SK-N-SH (cell line): ENCODE measurements around the gene RBM10. TPM values are rescaled to one million over a fixed set of nuclear protein-coding genes. Genes with fewer than 3 reads are reported as not detected.

Experiments
- CTCF ChIA-PET: fragments of 300-600, 350-600 bp; formaldehyde crosslinking; extraction: SDS; loops from one replicate; lab custom pipeline; 2021; lab: Yijun Ruan, JAX
- POLR2A ChIA-PET: fragments of 350-600 bp; sonication (Branson Sonifier 250); formaldehyde crosslinking; extraction: SDS; loops from one replicate; lab custom pipeline; 2020; ENCODE audit warnings: antibody characterized with exemption, inconsistent platforms; lab: Yijun Ruan, JAX
- DNase-seq: peaks from one replicate; pipeline ENCODE4 v3.0.0; 2012
- H2AFZ ChIP-seq: fragments of 200-600 bp; sonication (generic); 2 replicates; pipeline ENCODE4 v1.8.1; 2016; ENCODE audit warnings: antibody characterized with exemption, mild to moderate bottlenecking, low read depth
- H3F3A ChIP-seq: fragments of 200-600 bp; sonication (generic); replicated peaks from 2 replicates; pipeline ENCODE3; 2016; ENCODE audit warnings: antibody characterized with exemption, mild to moderate bottlenecking; ENCODE audit not compliant: insufficient read depth
- H3K27ac ChIP-seq, 2 experiments: fragments of 200-500 bp in 1 of 2; fragments of 200-600 bp in 1 of 2; sonication (Bioruptor generic) in 1 of 2; sonication (generic), shearing (Covaris generic) in 1 of 2; 2 replicates each; pipeline versions ENCODE4 v1.5.1 to v1.6.1; 2014 to 2016; ENCODE audit warnings: low read depth in 2 of 2, inconsistent platforms in 1 of 2, low read length in 1 of 2, mild to moderate bottlenecking in 1 of 2, mixed read lengths in 1 of 2
- H3K27me3 ChIP-seq: fragments of 200-600 bp; sonication (generic), shearing (Covaris generic); 2 replicates; pipeline ENCODE4 v1.6.1; 2016; ENCODE audit warnings: mixed run types; ENCODE audit not compliant: insufficient read depth
- H3K36me3 ChIP-seq, 2 experiments: fragments of 200-500 bp in 1 of 2; fragments of 200-600 bp in 1 of 2; sonication (Bioruptor generic) in 1 of 2; sonication (generic) in 1 of 2; replicated peaks in 1 of 2; 2 replicates each; pipeline versions ENCODE3 to v1.5.1; 2014 to 2016; ENCODE audit warnings: low read length in 1 of 2, mild to moderate bottlenecking in 1 of 2; ENCODE audit not compliant: insufficient read depth in 2 of 2, control insufficient read depth in 1 of 2
- H3K4me1 ChIP-seq, 2 experiments: fragments of 200-500 bp in 1 of 2; fragments of 200-600 bp in 1 of 2; sonication (Bioruptor generic) in 1 of 2; sonication (generic), shearing (Covaris generic) in 1 of 2; 2 replicates each; pipeline versions ENCODE4 v1.5.1 to v1.6.1; 2014 to 2016; ENCODE audit warnings: low read depth in 1 of 2, low read length in 1 of 2, mixed run types in 1 of 2; ENCODE audit not compliant: insufficient read depth in 2 of 2, control insufficient read depth in 1 of 2
- H3K4me2 ChIP-seq: fragments of 200-600 bp; sonication (generic), shearing (Covaris generic); 2 replicates; pipeline ENCODE4 v1.6.1; 2017; ENCODE audit warnings: mixed run types
- H3K4me3 ChIP-seq, 2 experiments: fragments of 200-500 bp in 1 of 2; fragments of 200-600 bp in 1 of 2; sonication (Bioruptor generic) in 1 of 2; sonication (generic), shearing (Covaris generic) in 1 of 2; 2 replicates each; pipeline versions ENCODE4 v1.5.1 to v1.8.1; 2014 to 2016; ENCODE audit warnings: low read depth in 2 of 2, inconsistent platforms in 1 of 2, low read length in 1 of 2, mild to moderate bottlenecking in 1 of 2, mixed read lengths in 1 of 2, moderate library complexity in 1 of 2
- H3K79me2 ChIP-seq: fragments of 200-600 bp; sonication (generic); 2 replicates; pipeline ENCODE4 v1.8.1; 2017; ENCODE audit warnings: mild to moderate bottlenecking; ENCODE audit not compliant: insufficient read depth
- H3K9ac ChIP-seq: fragments of 200-600 bp; sonication (generic); 2 replicates; pipeline ENCODE4 v1.6.1; 2017; ENCODE audit warnings: mixed run types
- H3K9me2 ChIP-seq: fragments of 200-600 bp; sonication (generic); 2 replicates; pipeline ENCODE4 v1.6.1; 2017; ENCODE audit warnings: mixed run types
- H3K9me3 ChIP-seq: fragments of 200-600 bp; sonication (generic); 2 replicates; pipeline ENCODE4 v1.6.1; 2017; ENCODE audit warnings: mixed run types, mild to moderate bottlenecking, moderate library complexity
- H4K20me1 ChIP-seq: fragments of 200-600 bp; sonication (generic); 2 replicates; pipeline ENCODE4 v1.6.1; 2017; ENCODE audit warnings: mild to moderate bottlenecking, mixed run types; ENCODE audit not compliant: insufficient read depth
- CHD2 ChIP-seq: fragments of 150-350 bp; IDR thresholded peaks from 2 replicates; pipeline ENCODE4 v1.6.1; 2018; ENCODE audit warnings: low read length; ENCODE audit not compliant: partially characterized antibody
- EZH2phosphoT487 ChIP-seq: fragments of 200-600 bp; sonication (generic); IDR thresholded peaks from 2 replicates; pipeline ENCODE4 v1.6.1; 2017; ENCODE audit warnings: low read depth, mixed run types, mild to moderate bottlenecking, antibody characterized with exemption, moderate library complexity, borderline replicate concordance
- FOSL2 ChIP-seq: IDR thresholded peaks from 2 replicates; pipeline ENCODE4 v1.4.0; 2012; ENCODE audit warnings: low read depth, mild to moderate bottlenecking, moderate library complexity, borderline replicate concordance
- FOXM1 ChIP-seq: IDR thresholded peaks from 2 replicates; pipeline ENCODE4 v1.4.0; 2012; ENCODE audit warnings: low read depth, mild to moderate bottlenecking
- GABPA ChIP-seq: IDR thresholded peaks from 2 replicates; pipeline ENCODE4 v1.4.0; 2012; ENCODE audit warnings: low read depth, mild to moderate bottlenecking
- MEF2A ChIP-seq: IDR thresholded peaks from 2 replicates; pipeline ENCODE4 v1.4.0; 2012; ENCODE audit warnings: low read depth, borderline replicate concordance
- NFIC ChIP-seq: IDR thresholded peaks from 2 replicates; pipeline ENCODE4 v1.4.0; 2012; ENCODE audit warnings: borderline replicate concordance
- POLR2AphosphoS5 ChIP-seq: IDR thresholded peaks from 2 replicates; pipeline ENCODE4 v1.6.1; 2012; ENCODE audit warnings: low read depth, low read length
- RCOR1 ChIP-seq: fragments of 150-350 bp; IDR thresholded peaks from 2 replicates; pipeline ENCODE4 v1.6.1; 2017; ENCODE audit warnings: antibody characterized with exemption, low read length
- RXRA ChIP-seq: IDR thresholded peaks from 2 replicates; pipeline ENCODE4 v1.4.0; 2012; ENCODE audit warnings: low read depth, mild to moderate bottlenecking, borderline replicate concordance
- SIN3A ChIP-seq: IDR thresholded peaks from 2 replicates; pipeline ENCODE4 v1.6.1; 2012; ENCODE audit warnings: low read depth, mild to moderate bottlenecking, low read length, moderate library complexity, borderline replicate concordance
- SMC3 ChIP-seq: IDR thresholded peaks from 2 replicates; pipeline ENCODE4 v1.6.1; 2012; ENCODE audit warnings: low read depth, low read length, improper control_type of control experiment
- TAF1 ChIP-seq: IDR thresholded peaks from 2 replicates; pipeline ENCODE4 v1.6.1; 2012; ENCODE audit warnings: low read depth, mild to moderate bottlenecking, low read length, moderate library complexity, borderline replicate concordance
- TCF12 ChIP-seq: IDR thresholded peaks from 2 replicates; pipeline ENCODE4 v1.4.0; 2012
- TEAD4 ChIP-seq: IDR thresholded peaks from 2 replicates; pipeline ENCODE4 v1.4.0; 2012; ENCODE audit warnings: mild to moderate bottlenecking, borderline replicate concordance; ENCODE audit not compliant: insufficient read depth
- YY1 ChIP-seq: IDR thresholded peaks from 2 replicates; pipeline ENCODE4 v1.4.0; 2012; ENCODE audit warnings: low read depth, mild to moderate bottlenecking
- WGBS: methylation state at CpG from one replicate; pipeline ENCODE4 v1.1.6; 2017; ENCODE audit warnings: low lambda C conversion rate; 5-methylcytosine and 5-hydroxymethylcytosine counted together
- polyA plus RNA-seq, 3 experiments: library from polyadenylated mRNA; depleted of rRNA; stranded (reverse); fragments of >200 nt; gene quantifications; 2 replicates each; pipeline ENCODE4 v1.2.3, GENCODE V29; 2012
- TF ChIP-seq, protein P1 (sequence below): fragments of 200-600 bp; sonication (generic); IDR thresholded peaks from 2 replicates; pipeline ENCODE4 v1.6.1; 2017; ENCODE audit warnings: antibody characterized with exemption, mild to moderate bottlenecking, moderate library complexity
- TF ChIP-seq, protein P2 (sequence below): IDR thresholded peaks from 2 replicates; pipeline ENCODE4 v1.4.0; 2012; ENCODE audit warnings: low read depth, borderline replicate concordance
- TF ChIP-seq, protein P3 (sequence below): IDR thresholded peaks from 2 replicates; pipeline ENCODE4 v1.4.0; 2012; ENCODE audit warnings: low read depth, borderline replicate concordance
- TF ChIP-seq, protein P4 (sequence below): fragments of 150-350 bp; IDR thresholded peaks from 2 replicates; pipeline ENCODE4 v1.6.1; 2017; ENCODE audit warnings: antibody characterized with exemption, low read length, low read depth, borderline replicate concordance
- TF ChIP-seq, protein P5 (sequence below): IDR thresholded peaks from 2 replicates; pipeline ENCODE4 v1.4.0; 2012; ENCODE audit warnings: low read depth

RBM10 gene
- polyA plus RNA-seq, 1 of the 3 experiments (the other 2 are of a cell fraction): 34.4 TPM

DNA sequence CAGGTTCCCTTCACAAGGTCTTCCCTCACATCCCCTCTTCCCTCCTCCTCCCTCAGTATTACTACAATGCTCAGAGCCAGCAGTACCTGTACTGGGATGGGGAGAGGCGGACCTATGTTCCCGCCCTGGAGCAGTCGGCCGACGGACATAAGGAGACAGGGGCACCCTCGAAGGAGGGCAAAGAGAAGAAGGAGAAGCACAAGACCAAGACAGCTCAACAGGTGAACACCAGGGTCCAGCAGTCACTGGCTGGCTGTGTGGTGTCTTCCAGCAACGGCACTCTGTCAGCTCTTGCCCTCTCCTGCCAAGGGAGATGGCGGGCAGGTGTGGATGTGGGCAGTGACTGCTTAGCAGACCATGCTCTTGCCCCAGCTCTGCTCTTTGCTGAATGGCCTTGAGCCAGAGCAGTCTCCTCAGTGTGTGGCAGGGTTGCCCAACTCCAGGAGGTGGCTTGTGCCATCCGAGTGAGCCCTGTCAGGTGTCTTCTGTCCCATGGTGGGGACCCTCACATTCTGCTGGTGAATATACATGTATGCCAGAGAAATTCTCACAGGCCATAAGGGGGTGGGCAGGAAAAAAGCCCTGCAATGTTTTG is 37.2 kb downstream of the RBM10 start:
- TF ChIP-seq, protein P1, sequence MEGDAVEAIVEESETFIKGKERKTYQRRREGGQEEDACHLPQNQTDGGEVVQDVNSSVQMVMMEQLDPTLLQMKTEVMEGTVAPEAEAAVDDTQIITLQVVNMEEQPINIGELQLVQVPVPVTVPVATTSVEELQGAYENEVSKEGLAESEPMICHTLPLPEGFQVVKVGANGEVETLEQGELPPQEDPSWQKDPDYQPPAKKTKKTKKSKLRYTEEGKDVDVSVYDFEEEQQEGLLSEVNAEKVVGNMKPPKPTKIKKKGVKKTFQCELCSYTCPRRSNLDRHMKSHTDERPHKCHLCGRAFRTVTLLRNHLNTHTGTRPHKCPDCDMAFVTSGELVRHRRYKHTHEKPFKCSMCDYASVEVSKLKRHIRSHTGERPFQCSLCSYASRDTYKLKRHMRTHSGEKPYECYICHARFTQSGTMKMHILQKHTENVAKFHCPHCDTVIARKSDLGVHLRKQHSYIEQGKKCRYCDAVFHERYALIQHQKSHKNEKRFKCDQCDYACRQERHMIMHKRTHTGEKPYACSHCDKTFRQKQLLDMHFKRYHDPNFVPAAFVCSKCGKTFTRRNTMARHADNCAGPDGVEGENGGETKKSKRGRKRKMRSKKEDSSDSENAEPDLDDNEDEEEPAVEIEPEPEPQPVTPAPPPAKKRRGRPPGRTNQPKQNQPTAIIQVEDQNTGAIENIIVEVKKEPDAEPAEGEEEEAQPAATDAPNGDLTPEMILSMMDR: no peak
- 65% methylated on average over 8 of the region's 9 CpGs for WGBS
- Histone ChIP-seq H4K20me1 (no peaks in the 10 kb centered on the region), H3K79me2 (no peaks in the 10 kb centered on the region), H3K4me3 (no peak overlapping the region), H3K9me2 (no peaks in the 10 kb centered on the region), H3F3A (no peaks in the 10 kb centered on the region), H3K4me2 (no peak overlapping the region), H3K36me3 (peaks cover 0 to 18% of the 10 kb centered on the region in 2 experiments), H3K9me3 (no peaks in the 10 kb centered on the region), H3K27ac (no peak overlapping the region), H3K4me1 (no peaks in the 10 kb centered on the region), H2AFZ (no peak overlapping the region), H3K27me3 (peaks cover 38% of the 10 kb centered on the region; the same call in 1 of the 2 replicates), H3K9ac (no peak overlapping the region)
- CTCF ChIA-PET: interaction anchor here (1.0 kb wide), 1 partner anchor 341 kb away, joined by 3 read pairs; no protein-coding TSS in a partner anchor
- DNase-seq: no peak
- POLR2A ChIA-PET: no interaction called here

DNA sequence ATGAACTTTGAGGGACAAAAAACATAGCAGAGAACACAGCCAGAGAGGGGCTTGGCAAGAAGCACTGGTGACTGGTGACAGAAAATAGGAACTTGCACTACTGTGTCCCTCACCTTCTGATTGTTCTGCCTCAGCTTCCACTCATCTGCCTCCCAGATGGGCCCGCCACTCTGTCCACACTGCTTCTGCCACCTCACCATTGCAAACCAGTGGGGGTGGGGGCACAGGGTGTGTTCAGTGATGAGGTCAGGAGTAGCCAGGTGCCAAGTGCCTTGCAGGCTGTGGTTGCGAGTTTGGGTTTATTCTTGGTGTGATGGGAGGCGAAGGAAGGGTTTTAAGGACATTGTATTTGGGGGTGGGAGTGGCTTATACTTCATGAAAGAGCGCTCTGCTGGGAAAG is 39.5 kb downstream of the RBM10 start:
- no peaks in the 10 kb centered on the region for H3K9me3 ChIP-seq
- no peaks in the 10 kb centered on the region for H3K9me2 ChIP-seq
- 75% methylated on average over 4 of the region's 4 CpGs for WGBS
- peaks cover 0 to 18% of the 10 kb centered on the region in 2 experiments for H3K36me3 ChIP-seq
- no peaks in the 10 kb centered on the region for H3K4me1 ChIP-seq
- no peak for TF ChIP-seq YY1
- no peak for TF ChIP-seq MEF2A
- no peak for TF ChIP-seq SIN3A
- TF ChIP-seq TCF12: no peak
- no peak for TF ChIP-seq CHD2
- TF ChIP-seq SMC3: no peak
- TF ChIP-seq FOXM1: no peak
- no peak for TF ChIP-seq RXRA
- TF ChIP-seq, protein P2, sequence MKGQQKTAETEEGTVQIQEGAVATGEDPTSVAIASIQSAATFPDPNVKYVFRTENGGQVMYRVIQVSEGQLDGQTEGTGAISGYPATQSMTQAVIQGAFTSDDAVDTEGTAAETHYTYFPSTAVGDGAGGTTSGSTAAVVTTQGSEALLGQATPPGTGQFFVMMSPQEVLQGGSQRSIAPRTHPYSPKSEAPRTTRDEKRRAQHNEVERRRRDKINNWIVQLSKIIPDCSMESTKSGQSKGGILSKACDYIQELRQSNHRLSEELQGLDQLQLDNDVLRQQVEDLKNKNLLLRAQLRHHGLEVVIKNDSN: no peak
- no peak for TF ChIP-seq TEAD4
- TF ChIP-seq FOSL2: no peak
- no peak for TF ChIP-seq TAF1
- TF ChIP-seq, protein P3, sequence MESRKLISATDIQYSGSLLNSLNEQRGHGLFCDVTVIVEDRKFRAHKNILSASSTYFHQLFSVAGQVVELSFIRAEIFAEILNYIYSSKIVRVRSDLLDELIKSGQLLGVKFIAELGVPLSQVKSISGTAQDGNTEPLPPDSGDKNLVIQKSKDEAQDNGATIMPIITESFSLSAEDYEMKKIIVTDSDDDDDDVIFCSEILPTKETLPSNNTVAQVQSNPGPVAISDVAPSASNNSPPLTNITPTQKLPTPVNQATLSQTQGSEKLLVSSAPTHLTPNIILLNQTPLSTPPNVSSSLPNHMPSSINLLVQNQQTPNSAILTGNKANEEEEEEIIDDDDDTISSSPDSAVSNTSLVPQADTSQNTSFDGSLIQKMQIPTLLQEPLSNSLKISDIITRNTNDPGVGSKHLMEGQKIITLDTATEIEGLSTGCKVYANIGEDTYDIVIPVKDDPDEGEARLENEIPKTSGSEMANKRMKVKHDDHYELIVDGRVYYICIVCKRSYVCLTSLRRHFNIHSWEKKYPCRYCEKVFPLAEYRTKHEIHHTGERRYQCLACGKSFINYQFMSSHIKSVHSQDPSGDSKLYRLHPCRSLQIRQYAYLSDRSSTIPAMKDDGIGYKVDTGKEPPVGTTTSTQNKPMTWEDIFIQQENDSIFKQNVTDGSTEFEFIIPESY: no peak
- TF ChIP-seq POLR2AphosphoS5: no peak
- no peak for TF ChIP-seq GABPA
- TF ChIP-seq, protein P4, sequence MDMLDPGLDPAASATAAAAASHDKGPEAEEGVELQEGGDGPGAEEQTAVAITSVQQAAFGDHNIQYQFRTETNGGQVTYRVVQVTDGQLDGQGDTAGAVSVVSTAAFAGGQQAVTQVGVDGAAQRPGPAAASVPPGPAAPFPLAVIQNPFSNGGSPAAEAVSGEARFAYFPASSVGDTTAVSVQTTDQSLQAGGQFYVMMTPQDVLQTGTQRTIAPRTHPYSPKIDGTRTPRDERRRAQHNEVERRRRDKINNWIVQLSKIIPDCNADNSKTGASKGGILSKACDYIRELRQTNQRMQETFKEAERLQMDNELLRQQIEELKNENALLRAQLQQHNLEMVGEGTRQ: no peak
- no peak for TF ChIP-seq EZH2phosphoT487
- TF ChIP-seq NFIC: no peak
- TF ChIP-seq, protein P5, sequence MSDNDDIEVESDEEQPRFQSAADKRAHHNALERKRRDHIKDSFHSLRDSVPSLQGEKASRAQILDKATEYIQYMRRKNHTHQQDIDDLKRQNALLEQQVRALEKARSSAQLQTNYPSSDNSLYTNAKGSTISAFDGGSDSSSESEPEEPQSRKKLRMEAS: no peak
- no peak for TF ChIP-seq RCOR1
- peaks cover 30% of the 10 kb centered on the region; the same call in 1 of the 2 replicates for H3K27me3 ChIP-seq
- no peaks in the 10 kb centered on the region for H4K20me1 ChIP-seq
- no peak overlapping the region for H2AFZ ChIP-seq
- H3K27ac ChIP-seq: no peak overlapping the region
- ChIA-PET CTCF (interaction anchor here (0.7 to 1.3 kb wide), 2 partner anchors 200 to 339 kb away, joined by 3 read pairs; no protein-coding TSS in a partner anchor), POLR2A (no interaction called here)
- H3F3A ChIP-seq: no peaks in the 10 kb centered on the region
- no peak for DNase-seq
- H3K4me3 ChIP-seq: no peak overlapping the region
- no peaks in the 10 kb centered on the region for H3K79me2 ChIP-seq
- no peak overlapping the region for H3K4me2 ChIP-seq
- no peak overlapping the region for H3K9ac ChIP-seq
